Thyroid gland (tissue), 4 donors: ENCODE data around the gene COL16A1. TPM values are rescaled to one million over a fixed set of nuclear protein-coding genes. Genes with fewer than 3 reads are reported as not detected.

Experiments used
- DNase-seq, 2 donors: peaks; one replicate each; pipeline ENCODE4 v3.0.0-alpha.2; 2019
- H3K27ac ChIP-seq, 3 donors: fragments of 200-600 bp; sonication (generic); 1 replicate in 2 of 3; 2 replicates in 1 of 3; pipeline ENCODE4 v1.5.1; 2016 to 2019; ENCODE audit warnings: mild to moderate bottlenecking in 1 of 3, moderate library complexity in 1 of 3
- H3K27me3 ChIP-seq: fragments of 200-600 bp; sonication (generic); one replicate; pipeline ENCODE4 v1.5.1; 2019
- H3K36me3 ChIP-seq, 2 donors: fragments of 200-600 bp; sonication (generic); one replicate each; pipeline ENCODE4 v1.5.1; 2016 to 2019
- H3K4me1 ChIP-seq, 2 donors: fragments of 200-600 bp; sonication (generic); one replicate each; pipeline ENCODE4 v1.5.1; 2017 to 2019
- H3K4me3 ChIP-seq, 3 donors: fragments of 200-600 bp; sonication (generic); replicated peaks in 1 of 3; 1 replicate in 2 of 3; 2 replicates in 1 of 3; pipeline ENCODE4 v1.5.1; 2016; ENCODE audit warnings: mild to moderate bottlenecking in 1 of 3
- H3K9me3 ChIP-seq: fragments of 200-600 bp; sonication (generic); one replicate; pipeline ENCODE4 v1.5.1; 2017
- CTCF ChIP-seq, 6 experiments: fragments of 200-600 bp in 3 of 6; fragments of 450-650 bp in 3 of 6; sonication (generic) in 3 of 6; IDR thresholded peaks; one replicate each; pipeline ENCODE4 v1.5.1; 2016 to 2019; ENCODE audit warnings: antibody characterized with exemption in 6 of 6, mild to moderate bottlenecking in 2 of 6, inconsistent platforms in 1 of 6, moderate library complexity in 1 of 6
- POLR2A ChIP-seq, 2 donors: fragments of 450-650 bp; IDR thresholded peaks; one replicate each; pipeline ENCODE4 v1.6.1; 2017; ENCODE audit warnings: antibody characterized with exemption in 2 of 2, mild to moderate bottlenecking in 2 of 2, moderate library complexity in 1 of 2
- WGBS, 2 donors: methylation state at CpG; one replicate each; pipeline ENCODE4 v1.1.5; 2017; 5-methylcytosine and 5-hydroxymethylcytosine counted together
- intact Hi-C: fragments of 100-400 bp; cut with DNase I; formaldehyde crosslinking; loops from one replicate; pipeline ENCODE4 v1.15.1; 2023
- total RNA-seq, 4 donors: library from RNA; depleted of rRNA; stranded (reverse); fragments of >200 nt; gene quantifications; one replicate each; pipeline ENCODE4 v1.2.3, GENCODE V29; 2016

COL16A1 gene
- total RNA-seq, 4 donors from 2014 or later: 61.3 to 121 (median 97.1) TPM

- no peaks in the 10 kb centered on the region for H3K27me3 ChIP-seq
- no peak for DNase-seq
- no peaks in the 10 kb centered on the region for H3K9me3 ChIP-seq
- no peak for TF ChIP-seq CTCF (IDR thresholded peaks at IDR 0.05)
- TF ChIP-seq POLR2A (IDR thresholded peaks at IDR 0.05): no peak
- H3K4me1 ChIP-seq: peaks cover 50 to 78% of the 10 kb centered on the region in 2 donors
- peak overlapping the region; percentile 84 to 98 (median 91) for H3K27ac ChIP-seq
- whole genome bisulfite sequencing, 2 donors: 65 to 68% methylated on average over 9 of the region's 9 CpGs
- H3K36me3 ChIP-seq: no peaks in the 10 kb centered on the region
- H3K4me3 ChIP-seq: no peak overlapping the region
- intact Hi-C loops: no loop called here
These were observed 55.0 kb downstream of the COL16A1 start for GRCh38 chr1:31648641-31649357.

GRCh38 chr1:31648190-31648589 is 55.6 kb downstream of the COL16A1 start:
- DNase-seq: no peak
- Histone ChIP-seq H3K4me3 (no peak overlapping the region), H3K27me3 (no peaks in the 10 kb centered on the region), H3K27ac (peak overlapping the region; percentile 84 to 98 (median 91)), H3K9me3 (no peaks in the 10 kb centered on the region), H3K4me1 (peaks cover 50 to 78% of the 10 kb centered on the region in 2 donors), H3K36me3 (no peaks in the 10 kb centered on the region)
- WGBS, 2 donors: 79 to 89% methylated on average over 2 of the region's 2 CpGs
- TF ChIP-seq CTCF (IDR thresholded peaks at IDR 0.05) (no peak), POLR2A (IDR thresholded peaks at IDR 0.05) (no peak)
- intact Hi-C loops: no loop called here

- TF ChIP-seq CTCF (IDR thresholded peaks at IDR 0.05): no peak
- H3K4me1 ChIP-seq: peaks cover 48 to 77% of the 10 kb centered on the region in 2 donors
- intact Hi-C loops: no loop called here
- H3K9me3 ChIP-seq: no peaks in the 10 kb centered on the region
- no peak for DNase-seq
- H3K4me3 ChIP-seq: no peak overlapping the region
- H3K36me3 ChIP-seq: no peaks in the 10 kb centered on the region
- 85% methylated on average over 2 of the region's 2 CpGs for WGBS, 2 donors
- H3K27me3 ChIP-seq: no peaks in the 10 kb centered on the region
- peak overlapping the region; percentile 84 to 98 (median 91) for H3K27ac ChIP-seq
These were observed 56.7 kb downstream of the COL16A1 start for GRCh38 chr1:31647106-31647505.

GRCh38 chr1:31646259-31646960 is 57.4 kb downstream of the COL16A1 start:
- no peaks in the 10 kb centered on the region for H3K9me3 ChIP-seq
- no peak for DNase-seq
- 96 to 97% methylated on average over 4 of the region's 4 CpGs for WGBS, 2 donors
- H3K27ac ChIP-seq: peak overlapping the region in 2 of 3 donors; percentile 91 to 98
- H3K27me3 ChIP-seq: no peaks in the 10 kb centered on the region
- peaks cover 53 to 79% of the 10 kb centered on the region in 2 donors for H3K4me1 ChIP-seq
- intact Hi-C loops: no loop called here
- TF ChIP-seq CTCF (IDR thresholded peaks at IDR 0.05) (no peak), POLR2A (IDR thresholded peaks at IDR 0.05) (no peak)
- no peaks in the 10 kb centered on the region for H3K36me3 ChIP-seq
- H3K4me3 ChIP-seq: no peak overlapping the region

GRCh38 chr1:31645274-31645568 is 58.6 kb downstream of the COL16A1 start:
- peaks cover 57 to 80% of the 10 kb centered on the region in 2 donors for H3K4me1 ChIP-seq
- intact Hi-C loops: no loop called here
- 0 to 1% methylated on average over 11 of the region's 11 CpGs for WGBS, 2 donors
- no peak for DNase-seq
- no peak for TF ChIP-seq CTCF (IDR thresholded peaks at IDR 0.05)
- TF ChIP-seq POLR2A (IDR thresholded peaks at IDR 0.05): no peak
- H3K36me3 ChIP-seq: no peaks in the 10 kb centered on the region
- no peaks in the 10 kb centered on the region for H3K27me3 ChIP-seq
- peak overlapping the region; percentile 36 to 94 (median 69) for H3K4me3 ChIP-seq
- H3K27ac ChIP-seq: peak overlapping the region; percentile 91 to 99 (median 98)
- H3K9me3 ChIP-seq: no peaks in the 10 kb centered on the region
